NCI-H526 treated with DMSO at 0.1 percent for 48 hours (cell line): Measurements from ENCODE around the gene HPX.

Experiments
- DNase-seq: peaks from one replicate; lab custom pipeline; 2025; lab: John Stamatoyannopoulos, UW

Gene HPX

DNA sequence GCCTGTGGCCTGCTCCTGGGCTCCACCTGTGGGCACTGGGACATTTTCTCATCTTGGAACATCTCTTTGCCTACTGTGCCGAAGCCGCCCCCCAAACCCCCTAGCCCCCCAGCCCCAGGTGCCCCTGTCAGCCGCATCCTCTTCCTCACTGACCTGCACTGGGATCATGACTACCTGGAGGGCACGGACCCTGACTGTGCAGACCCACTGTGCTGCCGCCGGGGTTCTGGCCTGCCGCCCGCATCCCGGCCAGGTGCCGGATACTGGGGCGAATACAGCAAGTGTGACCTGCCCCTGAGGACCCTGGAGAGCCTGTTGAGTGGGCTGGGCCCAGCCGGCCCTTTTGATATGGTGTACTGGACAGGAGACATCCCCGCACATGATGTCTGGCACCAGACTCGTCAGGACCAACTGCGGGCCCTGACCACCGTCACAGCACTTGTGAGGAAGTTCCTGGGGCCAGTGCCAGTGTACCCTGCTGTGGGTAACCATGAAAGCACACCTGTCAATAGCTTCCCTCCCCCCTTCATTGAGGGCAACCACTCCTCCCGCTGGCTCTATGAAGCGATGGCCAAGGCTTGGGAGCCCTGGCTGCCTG, 49.2 kb downstream of the HPX start:
- no peak for DNase-seq

DNA sequence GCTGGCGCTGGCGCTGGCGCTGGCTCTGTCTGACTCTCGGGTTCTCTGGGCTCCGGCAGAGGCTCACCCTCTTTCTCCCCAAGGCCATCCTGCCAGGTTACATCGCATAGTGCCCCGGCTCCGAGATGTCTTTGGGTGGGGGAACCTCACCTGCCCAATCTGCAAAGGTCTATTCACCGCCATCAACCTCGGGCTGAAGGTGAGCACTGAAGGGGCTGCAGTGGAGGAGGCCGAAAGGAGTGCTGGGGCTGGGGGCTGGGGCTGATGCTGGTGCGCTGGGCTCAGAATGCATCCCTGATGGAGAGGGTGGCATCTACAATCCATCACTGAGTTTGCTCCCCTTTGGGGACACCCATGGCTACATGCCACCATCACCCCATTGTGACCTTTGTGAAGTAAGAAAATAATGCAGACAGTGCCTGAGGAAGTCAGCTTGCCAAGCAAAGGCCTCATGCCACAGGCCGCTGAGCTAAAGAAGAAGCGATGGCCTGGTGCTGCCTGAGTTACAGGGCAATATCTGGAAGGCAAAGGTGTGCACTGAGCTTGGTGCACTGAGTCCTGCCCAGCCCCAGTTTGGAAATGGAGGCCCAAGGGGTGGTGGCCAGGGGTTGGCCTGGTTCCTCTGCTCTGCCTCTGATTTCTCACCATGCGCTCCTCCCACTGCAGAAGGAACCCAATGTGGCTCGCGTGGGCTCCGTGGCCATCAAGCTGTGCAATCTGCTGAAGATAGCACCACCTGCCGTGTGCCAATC, 49.9 kb downstream of the HPX start:
- DNase-seq, result no peak

DNA sequence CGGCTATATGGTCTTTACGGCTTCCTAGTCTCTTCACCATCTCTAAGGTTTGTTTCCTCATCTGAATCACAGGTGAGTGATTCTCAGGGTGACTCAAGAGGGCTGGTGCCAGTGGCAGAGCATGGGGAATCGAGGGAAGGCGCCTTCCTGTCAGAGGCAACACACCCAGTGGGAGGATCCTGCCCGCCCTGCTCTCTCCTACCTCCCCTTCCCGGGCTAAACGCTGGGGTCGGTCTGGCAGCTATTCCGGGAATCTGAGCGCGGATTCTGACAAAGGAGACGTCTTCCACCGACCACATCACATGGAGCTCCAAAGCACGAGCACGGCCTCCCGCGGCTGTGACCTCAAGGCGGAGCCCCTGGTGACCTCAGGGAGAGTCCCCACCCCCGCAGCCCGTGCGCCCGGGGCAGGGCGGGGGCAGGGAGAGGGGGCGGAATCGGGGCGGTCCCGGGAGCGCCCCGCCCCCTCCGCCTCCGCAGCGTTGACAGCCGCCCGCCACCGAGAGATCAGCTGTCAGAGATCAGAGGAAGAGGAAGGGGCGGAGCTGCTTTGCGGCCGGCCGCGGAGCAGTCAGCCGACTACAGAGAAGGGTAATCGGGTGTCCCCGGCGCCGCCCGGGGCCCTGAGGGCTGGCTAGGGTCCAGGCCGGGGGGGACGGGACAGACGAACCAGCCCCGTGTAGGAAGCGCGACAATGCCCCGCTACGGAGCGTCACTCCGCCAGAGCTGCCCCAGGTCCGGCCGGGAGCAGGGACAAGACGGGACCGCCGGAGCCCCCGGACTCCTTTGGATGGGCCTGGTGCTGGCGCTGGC, 50.7 kb downstream of the HPX start, which contains the start of gene SMPD1:
SMPD1 (plus strand) TSS at position 570 of the 813 bp plus-strand sequence; CDS start at position 695, 125 bp downstream.
- peak; percentile 94 for DNase-seq

DNA sequence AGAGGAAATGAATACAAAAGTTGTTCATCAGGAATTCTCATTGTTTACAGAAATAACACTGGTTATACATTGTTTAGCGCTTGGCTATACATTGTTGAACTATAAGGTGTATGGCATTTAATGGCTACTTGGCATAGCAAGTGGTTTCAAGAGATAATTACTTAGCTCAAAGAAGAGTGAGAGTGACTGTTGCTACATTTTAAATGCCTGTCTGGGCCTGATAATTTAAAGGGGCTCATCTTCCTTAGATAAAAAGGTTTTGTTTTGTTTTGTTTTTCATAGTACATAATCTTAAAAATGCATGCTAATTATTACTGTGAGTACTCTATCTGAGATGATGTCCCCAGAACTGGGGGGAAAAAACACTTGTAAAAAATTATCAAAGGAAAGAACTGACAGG, 52.0 kb downstream of the HPX start:
- no peak for DNase-seq

DNA sequence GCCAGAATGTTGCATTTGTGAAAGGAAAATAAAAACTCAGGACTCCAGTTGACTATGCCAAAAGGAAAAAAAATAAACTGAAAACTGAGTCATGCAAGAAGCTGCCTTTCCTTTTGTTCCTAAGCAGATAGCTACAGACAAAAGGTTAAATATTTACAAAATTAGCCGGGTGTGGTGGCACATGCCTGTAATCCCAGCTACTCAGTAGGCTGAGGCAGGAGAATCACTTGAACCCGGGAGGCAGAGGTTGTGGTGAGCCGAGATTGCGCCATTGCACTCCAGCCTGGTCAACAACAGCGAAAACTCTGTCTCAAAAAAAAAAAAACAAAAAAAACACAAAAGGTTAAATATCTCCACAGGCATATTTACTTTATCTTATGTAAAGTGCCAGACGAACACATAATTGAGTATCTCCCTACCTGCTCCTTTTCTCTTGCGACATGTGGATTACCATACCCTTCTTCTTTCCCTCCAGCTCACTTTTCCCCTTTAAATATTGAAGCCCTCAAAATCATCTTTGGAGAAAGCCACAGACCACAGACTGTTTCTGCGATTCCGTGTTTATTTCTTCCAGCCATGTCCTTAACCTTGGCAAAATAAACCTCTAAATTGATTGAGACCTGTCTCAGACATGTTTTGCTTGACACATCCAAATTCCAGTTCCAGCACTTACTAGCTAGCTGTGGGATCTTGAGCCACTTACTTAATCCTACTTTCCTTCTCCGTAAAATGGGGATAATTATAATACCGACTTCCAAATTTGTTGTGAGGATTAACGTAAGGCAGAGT, 52.8 kb downstream of the HPX start:
- DNase-seq, result no peak

DNA sequence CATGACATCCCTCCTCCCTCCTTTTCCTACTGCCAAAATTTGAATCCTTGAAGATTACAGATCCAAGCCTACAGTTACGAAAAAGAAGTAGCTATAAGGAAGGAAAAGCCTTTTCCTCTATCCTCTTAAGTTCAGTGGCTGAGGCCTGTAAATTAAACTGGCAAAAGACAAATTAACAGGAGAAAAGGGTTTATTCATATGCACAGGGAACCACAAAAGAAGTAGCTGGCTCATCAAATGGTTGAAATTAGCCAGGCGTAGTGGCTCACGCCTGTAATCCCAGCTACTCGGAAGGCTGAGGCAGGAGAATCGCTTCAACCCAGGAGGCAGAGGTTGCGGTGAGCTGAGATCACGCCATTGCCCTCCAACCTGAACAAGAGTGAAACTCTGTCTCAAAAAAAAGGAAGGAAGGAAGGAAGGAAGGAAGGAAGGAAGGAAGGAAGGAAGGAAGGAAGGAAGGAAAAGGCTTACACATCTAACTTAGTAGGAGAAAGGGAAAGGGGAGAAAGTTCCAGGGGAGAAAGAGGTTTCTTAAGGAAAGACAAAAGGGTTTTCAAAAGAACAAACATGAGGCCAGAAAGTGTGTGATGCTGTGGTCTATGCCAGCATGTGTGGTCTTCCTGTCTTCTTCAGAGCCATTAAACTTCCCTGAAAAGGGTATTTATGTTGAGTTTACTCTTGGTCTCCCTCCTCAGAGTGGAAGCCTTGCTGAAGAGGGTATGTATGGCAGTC, 55.6 kb downstream of the HPX start:
- DNase-seq, result no peak
